GM23248 (cell line): ENCODE results near the gene IFT122. TPM values are rescaled to one million over a fixed set of nuclear protein-coding genes. Genes with fewer than 3 reads are reported as not detected.

Experiments
- DNase-seq: peaks from one replicate; pipeline ENCODE4 v3.0.0-alpha.2; 2015
- H2AFZ ChIP-seq: fragments of 200-600 bp; sonication (generic); 2 replicates; pipeline ENCODE4 v1.6.1; 2016; ENCODE audit warnings: antibody characterized with exemption
- H3F3A ChIP-seq: fragments of 200-600 bp; sonication (generic); 2 replicates; pipeline ENCODE4 v1.6.1; 2016; ENCODE audit warnings: mild to moderate bottlenecking, antibody characterized with exemption, mixed run types; ENCODE audit not compliant: insufficient read depth
- H3K27ac ChIP-seq: fragments of 200-600 bp; sonication (generic); 2 replicates; pipeline ENCODE4 v1.5.1; 2016; ENCODE audit warnings: mild to moderate bottlenecking
- H3K27me3 ChIP-seq: fragments of 200-600 bp; sonication (generic); replicated peaks from 2 replicates; pipeline ENCODE4 v1.6.1; 2016; ENCODE audit warnings: mild to moderate bottlenecking; ENCODE audit not compliant: insufficient read depth
- H3K36me3 ChIP-seq: fragments of 200-600 bp; sonication (generic); 2 replicates; pipeline ENCODE4 v1.6.1; 2016; ENCODE audit warnings: low read depth, mild to moderate bottlenecking
- H3K4me1 ChIP-seq: fragments of 200-600 bp; sonication (generic); 2 replicates; pipeline ENCODE4 v1.6.1; 2016; ENCODE audit warnings: mild to moderate bottlenecking; ENCODE audit not compliant: insufficient read depth
- H3K4me2 ChIP-seq: fragments of 200-600 bp; sonication (generic); one replicate; pipeline ENCODE4 v1.6.1; 2016; ENCODE audit warnings: mild to moderate bottlenecking; ENCODE audit not compliant: unreplicated experiment
- H3K4me3 ChIP-seq: fragments of 200-600 bp; sonication (generic); 2 replicates; pipeline ENCODE4 v1.5.1; 2016; ENCODE audit warnings: mild to moderate bottlenecking
- H3K79me2 ChIP-seq: fragments of 200-600 bp; sonication (generic); 2 replicates; pipeline ENCODE4 v1.6.1; 2016; ENCODE audit warnings: mild to moderate bottlenecking; ENCODE audit not compliant: insufficient read depth
- H3K9ac ChIP-seq: fragments of 200-600 bp; sonication (generic); 2 replicates; pipeline ENCODE4 v1.6.1; 2016; ENCODE audit warnings: mild to moderate bottlenecking
- H3K9me2 ChIP-seq: fragments of 200-600 bp; sonication (generic); 2 replicates; pipeline ENCODE4 v1.6.1; 2016; ENCODE audit warnings: mixed run types, mild to moderate bottlenecking, moderate library complexity; ENCODE audit not compliant: insufficient read depth
- H3K9me3 ChIP-seq: fragments of 200-600 bp; sonication (generic); one replicate; pipeline ENCODE4 v1.6.1; 2017; ENCODE audit warnings: low read depth
- H4K20me1 ChIP-seq: fragments of 200-600 bp; sonication (generic); 2 replicates; pipeline ENCODE4 v1.6.0; 2016; ENCODE audit not compliant: insufficient read depth
- EZH2 ChIP-seq: fragments of 200-600 bp; sonication (generic); IDR thresholded peaks from 2 replicates; pipeline ENCODE4 v1.6.1; 2018; ENCODE audit warnings: antibody characterized with exemption, mild to moderate bottlenecking; ENCODE audit not compliant: insufficient read depth, poor library complexity, severe bottlenecking
- EZH2phosphoT487 ChIP-seq: fragments of 200-600 bp; sonication (generic); IDR thresholded peaks from 2 replicates; pipeline ENCODE4 v1.6.1; 2018; ENCODE audit warnings: antibody characterized with exemption, moderate library complexity, mild to moderate bottlenecking, low read depth; ENCODE audit not compliant: insufficient read depth
- WGBS, 2 experiments: methylation state at CpG; one replicate each; pipeline ENCODE4 v1.1.6; 2015 to 2017; ENCODE audit warnings: low lambda C conversion rate in 2 of 2, low coverage in 1 of 2; ENCODE audit errors: missing lambda C conversion rate in 2 of 2; 5-methylcytosine and 5-hydroxymethylcytosine counted together
- in situ Hi-C: fragments of 300-500 bp; cut with MboI; formaldehyde crosslinking; loops from 2 replicates; pipeline ENCODE4 v1.15.0; 2020
- polyA plus RNA-seq: library from polyadenylated mRNA; unstranded; fragments of >200 nt; fragmentation: Nextera tagmentation; extraction: Ambion mirVana; gene quantifications from 2 replicates; pipeline ENCODE4 v1.2.1, GENCODE V29; 2016
- total RNA-seq: library from RNA; depleted of rRNA; stranded (reverse); fragments of >200 nt; shearing (Covaris generic); gene quantifications from 2 replicates; pipeline ENCODE4 v1.2.3, GENCODE V29; 2014

Gene IFT122
- total and polyA plus RNA-seq, 2 experiments from 2014 or later = 16.1 to 16.3 TPM

GRCh38 chr3:129421988-129422745 is 17.9 kb upstream of the IFT122 start:
- H3K27me3 ChIP-seq = no peaks in the 10 kb centered on the region
- H4K20me1 ChIP-seq = no peaks in the 10 kb centered on the region
- no peak overlapping the region for H3K9ac ChIP-seq
- DNase-seq = peak; percentile 26
- no peaks in the 10 kb centered on the region for H3K79me2 ChIP-seq
- H3K9me3 ChIP-seq = no peaks in the 10 kb centered on the region
- no peak overlapping the region for H3K4me3 ChIP-seq
- H3K9me2 ChIP-seq = no peaks in the 10 kb centered on the region
- no peak for TF ChIP-seq EZH2phosphoT487
- no peak for TF ChIP-seq EZH2
- 46 to 47% methylated on average over 6 of the region's 6 CpGs for WGBS, 2 experiments
- no peaks in the 10 kb centered on the region for H3F3A ChIP-seq
- in situ Hi-C loops = no loop called here
- H2AFZ ChIP-seq = no peak overlapping the region
- H3K36me3 ChIP-seq = no peaks in the 10 kb centered on the region
- no peak overlapping the region for H3K4me2 ChIP-seq
- no peak overlapping the region for H3K27ac ChIP-seq
- no peaks in the 10 kb centered on the region for H3K4me1 ChIP-seq

DNA sequence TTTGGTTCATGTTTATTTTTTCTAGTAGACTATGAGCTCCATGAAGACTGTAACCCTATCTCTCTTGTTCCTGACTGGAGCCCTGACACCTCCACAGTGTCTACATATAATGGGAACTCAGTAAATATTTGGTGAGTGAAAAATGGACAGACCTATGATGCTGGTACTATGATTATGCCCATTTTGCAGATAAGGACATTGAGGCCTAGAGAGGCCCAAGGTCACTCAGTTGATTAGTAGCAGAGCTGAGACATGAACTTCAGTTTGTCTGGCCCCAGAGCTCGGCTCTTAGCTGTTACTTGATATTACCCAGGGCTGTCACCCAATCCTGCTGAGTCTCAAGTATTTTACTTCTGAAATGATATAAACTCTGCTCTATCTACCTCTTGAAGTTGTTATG is 17.1 kb upstream of the IFT122 start:
- no peak overlapping the region for H3K9ac ChIP-seq
- H3K36me3 ChIP-seq = no peaks in the 10 kb centered on the region
- H3K79me2 ChIP-seq = no peaks in the 10 kb centered on the region
- H3K4me2 ChIP-seq = no peak overlapping the region
- in situ Hi-C loops = no loop called here
- H3K9me3 ChIP-seq = no peaks in the 10 kb centered on the region
- DNase-seq = no peak
- no peak overlapping the region for H2AFZ ChIP-seq
- no peaks in the 10 kb centered on the region for H3K4me1 ChIP-seq
- no peaks in the 10 kb centered on the region for H3F3A ChIP-seq
- H3K4me3 ChIP-seq = no peak overlapping the region
- H3K9me2 ChIP-seq = no peaks in the 10 kb centered on the region
- no peaks in the 10 kb centered on the region for H3K27me3 ChIP-seq
- H4K20me1 ChIP-seq = no peaks in the 10 kb centered on the region
- no peak overlapping the region for H3K27ac ChIP-seq
- 87 to 88% methylated on average over 1 of the region's 1 CpG for WGBS, 2 experiments
- TF ChIP-seq EZH2phosphoT487 = no peak
- TF ChIP-seq EZH2 = no peak

DNA sequence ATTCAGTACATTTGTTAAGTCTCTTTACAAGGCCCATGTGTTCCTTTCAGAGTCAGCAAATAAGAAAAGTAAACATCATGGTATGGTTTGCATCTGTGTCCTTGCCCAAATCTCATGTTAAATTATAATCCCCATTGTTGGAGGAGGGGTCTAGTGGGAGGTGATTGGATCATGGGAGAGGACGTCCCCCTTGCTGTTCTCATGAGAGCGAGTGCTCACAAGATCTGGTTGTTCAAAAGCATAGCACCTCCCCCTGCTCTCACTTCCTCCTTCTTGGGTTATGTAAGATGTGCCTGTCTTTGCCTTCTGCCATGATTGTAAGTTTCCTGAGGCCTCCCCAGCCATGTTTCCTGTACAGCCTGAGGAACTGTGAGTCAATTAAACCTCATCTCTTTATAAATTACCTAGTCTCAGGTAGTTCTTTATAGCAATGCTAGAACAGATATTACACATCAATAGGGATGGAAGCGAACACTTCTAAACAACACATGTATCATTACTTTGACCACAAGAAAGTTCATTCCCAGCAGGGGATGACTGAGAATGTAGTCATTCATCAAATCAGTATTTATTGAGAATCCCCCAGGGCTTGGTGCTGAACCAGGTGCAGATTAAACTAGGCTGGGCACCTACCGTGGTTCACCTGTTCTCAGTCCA is 15.7 kb upstream of the IFT122 start:
- no peaks in the 10 kb centered on the region for H3K36me3 ChIP-seq
- no peaks in the 10 kb centered on the region for H3K9me2 ChIP-seq
- H3K4me2 ChIP-seq = no peak overlapping the region
- TF ChIP-seq EZH2phosphoT487 (no peak), EZH2 (no peak)
- no peaks in the 10 kb centered on the region for H3K4me1 ChIP-seq
- 65 to 71% methylated on average over 4 of the region's 4 CpGs for WGBS, 2 experiments
- no peak overlapping the region for H3K27ac ChIP-seq
- H3K9me3 ChIP-seq = no peaks in the 10 kb centered on the region
- peak overlapping the region; percentile 52; the same call in 1 of the 2 replicates for H2AFZ ChIP-seq
- H3K4me3 ChIP-seq = no peak overlapping the region
- H3K79me2 ChIP-seq = no peaks in the 10 kb centered on the region
- in situ Hi-C loops = no loop called here
- no peak for DNase-seq
- H3K27me3 ChIP-seq = no peaks in the 10 kb centered on the region
- no peak overlapping the region for H3K9ac ChIP-seq
- H3F3A ChIP-seq = peaks cover 7% of the 10 kb centered on the region
- no peaks in the 10 kb centered on the region for H4K20me1 ChIP-seq

- TF ChIP-seq EZH2phosphoT487 (no peak), EZH2 (no peak)
- 50 to 72% methylated on average over 2 to 3 of the region's 3 CpGs for WGBS, 2 experiments
- in situ Hi-C loops = no loop called here
- no peak for DNase-seq
- no peaks in the 10 kb centered on the region for H3K36me3 ChIP-seq
- no peaks in the 10 kb centered on the region for H3K27me3 ChIP-seq
- no peak overlapping the region for H3K9ac ChIP-seq
- no peak overlapping the region for H2AFZ ChIP-seq
- no peak overlapping the region for H3K27ac ChIP-seq
- no peak overlapping the region for H3K4me3 ChIP-seq
- no peaks in the 10 kb centered on the region for H3K79me2 ChIP-seq
- no peaks in the 10 kb centered on the region for H3K9me3 ChIP-seq
- H3K4me2 ChIP-seq = no peak overlapping the region
- H3K4me1 ChIP-seq = no peaks in the 10 kb centered on the region
- no peaks in the 10 kb centered on the region for H3K9me2 ChIP-seq
- H3F3A ChIP-seq = peaks cover 16% of the 10 kb centered on the region
- no peaks in the 10 kb centered on the region for H4K20me1 ChIP-seq
Observed at GRCh38 chr3:129425213-129425612, 14.8 kb upstream of the IFT122 start.
